ENCODE results near the gene HMX2. TPM values are rescaled to one million over a fixed set of nuclear protein-coding genes. Genes with fewer than 3 reads are reported as not detected.
A peak's percentile ranks its signal among the peaks of the same experiment; 100 is the strongest.

Gene HMX2
- total RNA-seq, 2 experiments from 2014 or later: 0.62 to 0.99 TPM

- Mint-ChIP-seq H3K4me3 (peak overlapping the region; percentile 63), H3K36me3 (ENCODE audit: low read depth) (no peaks in the 10 kb centered on the region), H3K27me3 (ENCODE audit: low read depth) (peaks cover 43% of the 10 kb centered on the region), H3K9me3 (no peaks in the 10 kb centered on the region), H3K27ac (no peak overlapping the region), H3K4me1 (ENCODE audit: low read depth) (peaks cover 64% of the 10 kb centered on the region)
- CTCF ChIA-PET: interaction anchor here (1.7 to 3.8 kb wide), 2 partner anchors 9 to 15 kb away, joined by 6 to 18 read pairs; no protein-coding TSS in a partner anchor
- intact Hi-C loops (cut with micrococcal nuclease): loop anchor here (1.0 to 10.0 kb wide), 2 partner anchors 11 to 1006 kb away; no protein-coding TSS in a partner anchor
- no peak for DNase-seq
Observed at GRCh38 chr10:123148414-123149161, 652 bp downstream of the HMX2 start.

- Mint-ChIP-seq H3K9me3 (no peaks in the 10 kb centered on the region), H3K4me1 (ENCODE audit: low read depth) (peaks cover 64% of the 10 kb centered on the region), H3K36me3 (ENCODE audit: low read depth) (peaks cover under 1% of the 10 kb centered on the region), H3K4me3 (peak overlapping the region; percentile 50), H3K27me3 (ENCODE audit: low read depth) (peaks cover 38% of the 10 kb centered on the region), H3K27ac (no peak overlapping the region)
- CTCF ChIA-PET: interaction anchor here (0.6 to 3.8 kb wide), 3 partner anchors 9 to 15 kb away, joined by 3 to 18 read pairs (median 6); no protein-coding TSS in a partner anchor
- intact Hi-C loops (cut with micrococcal nuclease): loop anchor here (10.0 kb wide), 1 partner anchor 1006 kb away; no protein-coding TSS in a partner anchor
- DNase-seq: no peak
Observed at GRCh38 chr10:123149162-123149567, 1.2 kb downstream of the HMX2 start.

- Mint-ChIP-seq H3K9me3 (no peaks in the 10 kb centered on the region), H3K4me3 (peak overlapping the region; percentile 74), H3K36me3 (ENCODE audit: low read depth) (peaks cover 3% of the 10 kb centered on the region), H3K27ac (peak overlapping the region; percentile 18), H3K27me3 (ENCODE audit: low read depth) (peaks cover 32% of the 10 kb centered on the region), H3K4me1 (ENCODE audit: low read depth) (peaks cover 59% of the 10 kb centered on the region)
- CTCF ChIA-PET: interaction anchor here (0.6 to 3.8 kb wide), 7 partner anchors 8 to 908 kb away, joined by 3 to 18 read pairs (median 4); no protein-coding TSS in a partner anchor
- peak; percentile 63 for DNase-seq
- intact Hi-C loops (cut with micrococcal nuclease): loop anchor here (5.0 to 10.0 kb wide), 6 partner anchors 1005 to 1768 kb away; partner anchors contain the start of genes LHPP and NSMCE4A
Observed at GRCh38 chr10:123149568-123150270, 1.8 kb downstream of the HMX2 start.

- intact Hi-C loops (cut with micrococcal nuclease): loop anchor here (5.0 to 10.0 kb wide), 5 partner anchors 1077 to 1767 kb away; partner anchors contain the start of genes LHPP and NSMCE4A
- Mint-ChIP-seq H3K36me3 (ENCODE audit: low read depth) (peaks cover 10% of the 10 kb centered on the region), H3K27me3 (ENCODE audit: low read depth) (peaks cover 25% of the 10 kb centered on the region), H3K4me1 (ENCODE audit: low read depth) (peaks cover 54% of the 10 kb centered on the region), H3K27ac (no peak overlapping the region), H3K4me3 (peak overlapping the region; percentile 74), H3K9me3 (no peaks in the 10 kb centered on the region)
- peak; percentile 59 for DNase-seq
- CTCF ChIA-PET: interaction anchor here (0.6 to 3.8 kb wide), 8 partner anchors 9 to 908 kb away, joined by 3 to 18 read pairs (median 4); no protein-coding TSS in a partner anchor
Observed at GRCh38 chr10:123150271-123150985, 2.5 kb downstream of the HMX2 start.

GRCh38 chr10:123150986-123151736 lies 3.2 kb downstream of the HMX2 start:
- CTCF ChIA-PET: interaction anchor here (0.6 to 3.8 kb wide), 7 partner anchors 10 to 170 kb away, joined by 3 to 18 read pairs (median 4); no protein-coding TSS in a partner anchor
- peak; percentile 57 for DNase-seq

GRCh38 chr10:123151737-123152135 lies 3.8 kb downstream of the HMX2 start:
- Mint-ChIP-seq H3K4me3 (peak overlapping the region; percentile 74), H3K4me1 (ENCODE audit: low read depth) (peaks cover 58% of the 10 kb centered on the region), H3K27ac (peak overlapping the region; percentile 53), H3K27me3 (ENCODE audit: low read depth) (peaks cover 16% of the 10 kb centered on the region), H3K9me3 (peaks cover 1% of the 10 kb centered on the region), H3K36me3 (ENCODE audit: low read depth) (peaks cover 22% of the 10 kb centered on the region)
- CTCF ChIA-PET: interaction anchor here (0.7 to 3.8 kb wide), 3 partner anchors 18 to 170 kb away, joined by 3 to 18 read pairs (median 5); no protein-coding TSS in a partner anchor
- intact Hi-C loops (cut with micrococcal nuclease): loop anchor here (5.0 to 10.0 kb wide), 5 partner anchors 1076 to 1766 kb away; partner anchors contain the start of genes LHPP and NSMCE4A
- no peak for DNase-seq

More at GRCh38 chr10:123150986-123151736, 3.2 kb downstream of the HMX2 start:
- Mint-ChIP-seq H3K4me1 (ENCODE audit: low read depth) (peaks cover 55% of the 10 kb centered on the region), H3K36me3 (ENCODE audit: low read depth) (peaks cover 17% of the 10 kb centered on the region), H3K27me3 (ENCODE audit: low read depth) (peaks cover 18% of the 10 kb centered on the region), H3K4me3 (peak overlapping the region; percentile 74), H3K9me3 (peaks cover under 1% of the 10 kb centered on the region), H3K27ac (peak overlapping the region; percentile 53)
- intact Hi-C loops (cut with micrococcal nuclease): loop anchor here (5.0 to 10.0 kb wide), 5 partner anchors 1076 to 1766 kb away; partner anchors contain the start of genes LHPP and NSMCE4A

- DNase-seq: no peak
- Mint-ChIP-seq H3K27ac (peak overlapping the region; percentile 100), H3K4me1 (ENCODE audit: low read depth) (peaks cover 69% of the 10 kb centered on the region), H3K9me3 (peaks cover 1% of the 10 kb centered on the region), H3K27me3 (ENCODE audit: low read depth) (peaks cover 9% of the 10 kb centered on the region), H3K36me3 (ENCODE audit: low read depth) (peaks cover 41% of the 10 kb centered on the region), H3K4me3 (peak overlapping the region; percentile 97)
- intact Hi-C loops (cut with micrococcal nuclease): loop anchor here (1.0 to 10.0 kb wide), 14 partner anchors 18 to 1764 kb away; partner anchors contain the start of genes C10orf88, FAM24B, HMX3 and IKZF5
- CTCF ChIA-PET: no interaction called here
Observed at GRCh38 chr10:123153486-123154091, 5.7 kb downstream of the HMX2 start.

- Mint-ChIP-seq H3K4me1 (ENCODE audit: low read depth) (peaks cover 70% of the 10 kb centered on the region), H3K9me3 (peaks cover 1% of the 10 kb centered on the region), H3K36me3 (ENCODE audit: low read depth) (peaks cover 46% of the 10 kb centered on the region), H3K4me3 (peak within 1 kb of the TSS; percentile 97), H3K27me3 (ENCODE audit: low read depth) (peaks cover 3% of the 10 kb centered on the region), H3K27ac (peak within 1 kb of the TSS; percentile 100)
- peak; percentile 98 for DNase-seq
- CTCF ChIA-PET: no interaction called here
- intact Hi-C loops (cut with micrococcal nuclease): loop anchor here (1.0 to 10.0 kb wide), 14 partner anchors 19 to 1763 kb away; partner anchors contain the start of genes C10orf88, FAM24B, HMX3 and IKZF5
Observed at GRCh38 chr10:123154092-123154710, 6.3 kb downstream of the HMX2 start, which contains the start of gene BUB3. BUB3 (plus strand) TSS chr10:123154402; CDS start chr10:123154918, 516 bp downstream.

- CTCF ChIA-PET: no interaction called here
- Mint-ChIP-seq H3K9me3 (peaks cover 1% of the 10 kb centered on the region), H3K36me3 (ENCODE audit: low read depth) (peaks cover 49% of the 10 kb centered on the region)
Observed at GRCh38 chr10:123154711-123155505, 7.0 kb downstream of the HMX2 start.

More at GRCh38 chr10:123154711-123155505, 7.0 kb downstream of the HMX2 start:
- intact Hi-C loops (cut with micrococcal nuclease): loop anchor here (1.0 to 10.0 kb wide), 14 partner anchors 20 to 1762 kb away; partner anchors contain the start of genes C10orf88, FAM24B, HMX3 and IKZF5
- DNase-seq: no peak
- peaks cover 76% of the 10 kb centered on the region for H3K4me1 Mint-ChIP-seq (ENCODE audit: low read depth)
- peak overlapping the region; percentile 97 for H3K4me3 Mint-ChIP-seq
- H3K27me3 Mint-ChIP-seq (ENCODE audit: low read depth): peaks cover 3% of the 10 kb centered on the region
- peak overlapping the region; percentile 100 for H3K27ac Mint-ChIP-seq

All from activated naive CD4-positive, alpha-beta T cell treated with anti-CD3 and anti-CD28 coated beads for 36 hours (primary cell).